GM12874 (cell line): ENCODE data around the gene FERMT1.

ENCODE experiments used
- CTCF ChIP-seq: IDR thresholded peaks from 2 replicates; pipeline ENCODE4 v1.5.1; 2011; ENCODE audit warnings: low read depth, mild to moderate bottlenecking, control low read depth, low read length, moderate library complexity; ENCODE audit not compliant: insufficient read depth

FERMT1 gene

GRCh38 chr20:6067763-6068318 lies 55.0 kb downstream of the FERMT1 start:
- TF ChIP-seq CTCF: no peak

GRCh38 chr20:6066582-6066981 lies 56.2 kb downstream of the FERMT1 start:
- no peak for TF ChIP-seq CTCF

DNA sequence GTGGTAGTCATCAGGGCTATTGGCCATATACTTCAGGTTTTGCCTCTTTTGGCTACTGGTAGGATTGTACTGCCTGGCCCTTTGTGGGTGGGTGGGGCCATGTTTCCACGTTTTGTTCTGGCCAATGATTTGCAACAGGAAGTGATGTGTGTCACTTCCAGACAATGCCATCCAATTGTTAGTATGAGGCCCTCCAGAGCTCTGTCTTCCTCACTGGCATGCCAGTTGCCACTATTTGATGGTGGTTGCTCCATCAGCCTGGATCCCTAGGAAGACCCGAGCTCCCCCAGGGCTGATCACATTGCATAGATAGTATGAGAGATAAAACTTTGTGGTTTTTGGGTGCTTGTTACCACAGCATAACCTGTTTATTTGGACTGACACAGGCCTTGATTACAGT lies 61.3 kb downstream of the FERMT1 start:
- no peak for TF ChIP-seq CTCF

GRCh38 chr20:6060213-6060612 lies 62.6 kb downstream of the FERMT1 start:
- TF ChIP-seq CTCF: no peak

DNA sequence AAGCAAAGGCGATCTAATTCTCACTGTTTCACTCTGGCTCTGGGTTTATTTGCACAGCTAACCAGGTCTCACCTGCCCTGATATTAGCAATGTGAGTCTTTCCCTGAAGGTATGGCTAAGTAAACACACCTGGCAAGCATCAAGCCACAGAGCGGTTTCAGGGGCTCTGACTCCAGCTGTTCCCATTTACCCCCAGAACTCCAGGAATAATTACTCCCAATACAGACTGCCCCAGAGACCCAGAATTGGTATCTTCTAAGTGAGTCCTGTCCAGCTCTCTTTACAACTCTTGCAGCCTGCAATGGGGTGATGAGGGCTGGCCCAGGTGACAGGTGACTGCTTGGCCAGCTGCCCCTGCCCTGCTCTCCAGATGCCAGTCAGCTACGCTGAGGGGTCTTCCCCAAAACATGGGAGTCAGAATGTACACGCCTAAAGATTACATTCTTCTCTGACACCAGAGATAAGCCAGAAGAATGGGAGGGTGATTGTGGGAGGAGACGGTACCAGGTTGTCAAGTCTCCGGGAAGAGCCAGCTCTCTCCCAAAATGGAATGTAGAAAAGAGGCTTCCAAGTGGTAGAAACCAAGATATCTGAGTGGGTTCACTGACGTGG lies 64.0 kb downstream of the FERMT1 start:
- TF ChIP-seq CTCF: no peak

DNA sequence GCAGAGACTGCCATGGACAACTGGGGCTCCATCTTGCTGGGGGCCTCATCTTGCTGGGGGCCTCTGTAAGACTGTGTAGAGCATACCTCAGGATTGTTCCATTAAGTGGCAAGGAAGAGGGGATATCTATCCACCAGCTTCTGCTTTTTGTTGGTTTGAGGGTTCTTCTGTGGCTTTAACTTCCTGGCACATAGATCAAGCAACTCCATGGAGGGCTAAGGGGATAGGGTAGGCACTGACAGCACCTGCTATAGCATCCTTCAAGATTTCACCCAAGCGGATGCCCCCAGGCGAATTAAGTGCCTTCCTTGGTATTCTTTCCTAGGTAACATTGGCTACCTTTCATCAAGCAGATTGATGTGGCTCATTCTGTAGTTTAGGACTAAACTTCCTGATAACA lies 65.1 kb downstream of the FERMT1 start:
- TF ChIP-seq CTCF: no peak

DNA sequence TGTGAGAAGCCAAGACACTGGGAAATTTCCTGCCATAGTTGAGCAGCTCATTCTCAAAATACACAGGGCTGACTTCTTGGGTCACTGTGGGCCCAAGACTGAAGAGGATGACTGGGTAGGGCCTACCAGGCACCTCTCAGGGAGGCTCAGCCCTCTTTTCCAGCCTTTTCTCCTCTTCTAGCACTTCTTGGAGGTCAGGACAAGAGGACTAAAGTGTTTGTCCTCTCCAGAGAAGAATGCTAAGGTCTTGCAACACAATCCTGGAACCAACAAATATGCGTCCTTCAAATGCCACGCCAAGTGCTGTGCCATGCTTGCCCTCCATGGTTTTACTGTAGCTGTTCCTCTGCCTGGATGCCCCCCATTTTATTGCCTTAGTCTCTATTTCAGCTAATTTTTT lies 65.7 kb downstream of the FERMT1 start:
- no peak for TF ChIP-seq CTCF
